Endometrium (tissue), 2 donors: ENCODE results near the gene SUPT7L.

ENCODE experiments used
- FAIRE-seq: peaks from 2 replicates; lab custom pipeline; 2012; peaks lifted over from hg19 to GRCh38; lab: Jason Lieb, UNC
- donor health status: control.
- donor health status: control.

The SUPT7L gene, protein sequence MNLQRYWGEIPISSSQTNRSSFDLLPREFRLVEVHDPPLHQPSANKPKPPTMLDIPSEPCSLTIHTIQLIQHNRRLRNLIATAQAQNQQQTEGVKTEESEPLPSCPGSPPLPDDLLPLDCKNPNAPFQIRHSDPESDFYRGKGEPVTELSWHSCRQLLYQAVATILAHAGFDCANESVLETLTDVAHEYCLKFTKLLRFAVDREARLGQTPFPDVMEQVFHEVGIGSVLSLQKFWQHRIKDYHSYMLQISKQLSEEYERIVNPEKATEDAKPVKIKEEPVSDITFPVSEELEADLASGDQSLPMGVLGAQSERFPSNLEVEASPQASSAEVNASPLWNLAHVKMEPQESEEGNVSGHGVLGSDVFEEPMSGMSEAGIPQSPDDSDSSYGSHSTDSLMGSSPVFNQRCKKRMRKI

DNA sequence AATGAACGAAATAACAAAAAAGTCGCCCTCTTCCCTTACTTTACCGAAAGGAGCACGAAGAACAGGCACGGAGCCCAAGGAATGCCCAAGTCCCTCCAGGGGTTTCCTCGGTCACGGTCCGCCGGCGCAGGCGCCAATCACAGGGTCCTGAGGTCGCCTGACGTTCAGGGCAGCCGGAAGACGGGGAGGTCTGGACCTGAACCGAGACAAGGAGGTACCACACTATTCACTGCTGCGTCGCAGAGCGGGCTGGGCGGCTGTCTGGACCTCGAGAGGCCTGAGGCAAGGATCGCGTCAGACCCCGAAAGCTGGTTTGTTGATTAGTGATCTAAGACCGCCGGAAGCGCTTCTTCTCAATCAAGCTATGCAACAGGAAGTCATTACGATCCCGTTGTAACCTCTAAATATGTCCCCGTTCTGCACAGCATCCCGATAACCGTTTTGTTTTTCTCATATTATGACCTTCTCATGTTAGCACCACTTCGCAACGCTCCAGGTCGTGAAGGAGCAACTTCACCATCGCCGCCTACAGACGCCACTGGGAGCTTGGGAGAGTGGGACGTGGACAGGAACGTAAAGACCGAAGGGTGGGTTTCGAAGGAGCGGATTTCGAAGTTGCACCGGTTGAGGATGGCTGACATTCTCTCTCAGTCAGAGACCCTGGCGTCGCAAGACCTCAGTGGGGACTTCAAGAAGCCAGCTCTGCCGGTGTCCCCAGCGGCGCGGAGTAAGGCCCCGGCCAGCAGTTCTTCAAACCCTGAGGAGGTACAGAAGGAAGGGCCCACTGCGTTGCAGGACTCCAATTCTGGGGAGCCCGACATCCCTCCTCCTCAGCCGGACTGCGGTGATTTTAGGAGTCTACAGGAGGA is at the start of gene SUPT7L, which contains the start of gene SLC4A1AP:
TSS of gene SUPT7L (minus strand) at position 330 of the 869 bp plus-strand sequence. CDS start 1,422 bp downstream, outside the sequence.
TSS of gene SLC4A1AP (plus strand) at position 605 of the 869 bp plus-strand sequence. CDS start at position 631, 26 bp downstream.
- FAIRE-seq: no peak

- FAIRE-seq: no peak
Observed at GRCh38 chr2:27713201-27713600, 49.8 kb upstream of the SUPT7L start.

DNA sequence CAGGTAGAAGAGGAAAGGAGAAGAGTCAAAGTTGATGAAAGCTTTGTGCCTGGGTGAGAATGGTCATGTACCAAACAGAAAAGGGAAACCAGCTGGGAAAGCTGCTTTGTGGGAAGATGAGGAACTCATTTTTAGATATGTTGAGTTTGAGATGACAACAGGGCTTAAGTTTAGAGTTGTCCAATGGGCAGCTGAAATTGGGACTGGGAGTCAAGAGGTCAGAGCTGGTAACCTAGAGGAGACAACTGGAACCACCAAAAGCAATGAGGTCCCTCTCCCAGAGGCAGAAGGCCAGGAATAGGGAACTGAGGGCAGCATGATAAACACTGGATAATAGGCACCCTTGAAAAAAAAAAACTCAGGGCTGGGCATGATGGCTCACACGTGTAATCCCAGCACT is 49.1 kb upstream of the SUPT7L start:
- FAIRE-seq: no peak

DNA sequence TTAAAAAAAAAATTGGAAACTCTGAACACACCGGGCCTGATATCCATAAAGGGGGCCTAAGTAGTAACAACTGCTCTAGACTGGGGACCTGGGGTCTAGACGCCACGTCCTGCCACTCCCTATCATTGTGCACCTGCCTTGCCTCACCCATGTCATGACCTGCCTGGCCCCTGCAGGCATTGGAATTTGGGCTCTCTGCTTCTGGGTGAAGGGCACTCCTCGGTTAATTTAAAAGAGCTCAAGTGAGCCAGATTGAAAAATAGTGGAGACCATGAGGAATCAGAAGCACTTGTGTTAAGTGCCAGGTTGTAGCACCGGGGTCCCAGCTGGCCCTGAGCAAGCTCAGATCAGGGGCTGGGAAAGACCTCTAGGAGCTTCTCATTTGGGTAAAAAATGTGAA is 48.4 kb upstream of the SUPT7L start:
- FAIRE-seq: no peak

GRCh38 chr2:27710640-27711430 is 47.4 kb upstream of the SUPT7L start:
- FAIRE-seq: no peak

DNA sequence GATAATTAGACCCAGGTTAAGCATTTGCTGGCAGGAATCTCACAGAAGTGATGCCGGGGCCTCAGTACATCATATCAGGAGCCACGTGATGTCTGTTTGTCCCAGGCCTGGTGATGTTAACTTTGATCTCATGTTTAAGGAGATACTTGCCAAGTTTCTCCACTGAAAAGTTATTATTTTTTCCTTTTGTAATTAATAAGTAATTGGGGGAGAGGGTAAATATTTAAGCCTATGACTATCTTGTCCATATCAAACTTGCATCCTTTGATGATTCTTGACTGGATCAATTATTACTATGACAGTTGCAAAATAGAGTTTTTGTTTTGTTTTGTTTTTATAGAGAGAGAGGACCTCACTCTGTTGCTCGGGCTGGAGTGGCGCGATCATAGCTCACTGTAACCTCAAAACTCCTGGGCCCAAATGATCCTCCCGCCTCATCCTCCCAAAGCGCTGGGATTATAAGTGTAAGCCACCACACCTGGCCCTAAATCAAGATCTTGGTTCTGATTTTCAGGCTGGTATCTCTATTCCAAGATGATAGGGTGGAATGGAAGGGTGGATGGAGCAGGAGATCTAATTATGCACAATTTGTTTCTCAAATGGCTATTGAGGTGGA is 46.7 kb upstream of the SUPT7L start:
- no peak for FAIRE-seq

DNA sequence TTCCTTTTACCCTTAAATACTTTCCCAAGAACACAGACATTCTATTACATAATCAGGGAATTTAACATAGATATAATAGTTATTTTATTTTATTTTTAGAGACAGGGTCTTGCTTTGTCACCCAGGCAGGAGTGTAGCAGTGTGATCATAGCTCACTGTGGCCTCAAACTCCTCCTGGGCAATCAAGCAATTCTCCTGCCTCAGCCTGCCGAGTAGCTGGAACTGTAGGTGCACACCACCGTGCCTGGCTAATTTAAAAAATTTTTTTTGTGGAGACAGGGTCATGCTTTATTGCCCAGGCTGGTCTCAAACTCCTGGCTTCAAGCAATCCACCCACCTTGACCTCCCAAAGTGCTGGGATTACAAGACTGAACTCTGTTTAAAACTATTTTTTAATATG is 45.9 kb upstream of the SUPT7L start:
- no peak for FAIRE-seq

- no peak for FAIRE-seq
Observed at GRCh38 chr2:27708666-27709065, 45.3 kb upstream of the SUPT7L start.

DNA sequence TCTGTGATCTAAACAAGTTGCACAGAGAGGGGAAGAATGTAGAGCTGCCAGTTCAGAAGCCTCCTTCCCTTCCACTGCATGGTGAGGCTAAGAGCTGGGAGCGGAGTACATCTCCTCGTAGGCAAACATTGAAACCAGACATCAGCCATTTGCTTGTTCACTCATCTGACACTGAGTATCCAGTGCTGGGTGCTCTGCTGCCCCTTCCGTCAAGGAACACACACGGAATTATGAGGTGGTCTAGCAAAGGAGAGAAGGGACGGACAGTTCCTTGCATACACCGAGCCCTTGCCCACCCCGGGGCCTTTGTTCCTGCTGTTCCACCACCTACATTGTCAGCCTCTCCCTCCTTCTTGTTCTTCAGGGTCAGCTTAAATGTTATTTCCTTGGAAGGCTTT is 44.8 kb upstream of the SUPT7L start:
- FAIRE-seq: no peak

- no peak for FAIRE-seq
Observed at GRCh38 chr2:27707462-27708256, 44.2 kb upstream of the SUPT7L start.

- FAIRE-seq: no peak
Observed at GRCh38 chr2:27705851-27706622, 42.6 kb upstream of the SUPT7L start.

DNA sequence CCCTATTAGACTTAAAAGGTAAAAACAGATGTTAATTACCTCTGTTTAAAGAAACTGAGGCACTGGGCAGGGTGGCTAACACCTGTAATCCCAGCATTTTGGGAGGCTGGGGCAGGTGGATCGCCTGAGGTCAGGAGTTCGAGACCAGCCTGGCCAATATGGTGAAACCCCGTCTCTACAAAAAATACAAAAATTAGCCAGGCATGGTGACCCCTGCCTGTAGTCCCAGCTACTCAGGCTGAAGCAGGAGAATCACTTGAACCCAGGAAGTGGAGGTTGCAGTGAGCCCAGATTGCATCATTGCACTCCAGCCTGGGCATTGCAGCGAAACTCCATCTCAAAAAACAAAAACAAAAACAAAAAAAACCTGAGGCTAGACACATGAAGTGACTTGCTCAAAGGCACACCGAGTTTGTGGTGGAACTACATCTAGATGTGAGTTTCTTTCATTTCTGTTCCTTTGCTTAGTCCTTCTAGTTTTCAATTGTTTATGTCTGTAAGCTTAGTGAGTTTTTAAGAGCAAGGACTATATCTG is 41.0 kb upstream of the SUPT7L start:
- FAIRE-seq: no peak

DNA sequence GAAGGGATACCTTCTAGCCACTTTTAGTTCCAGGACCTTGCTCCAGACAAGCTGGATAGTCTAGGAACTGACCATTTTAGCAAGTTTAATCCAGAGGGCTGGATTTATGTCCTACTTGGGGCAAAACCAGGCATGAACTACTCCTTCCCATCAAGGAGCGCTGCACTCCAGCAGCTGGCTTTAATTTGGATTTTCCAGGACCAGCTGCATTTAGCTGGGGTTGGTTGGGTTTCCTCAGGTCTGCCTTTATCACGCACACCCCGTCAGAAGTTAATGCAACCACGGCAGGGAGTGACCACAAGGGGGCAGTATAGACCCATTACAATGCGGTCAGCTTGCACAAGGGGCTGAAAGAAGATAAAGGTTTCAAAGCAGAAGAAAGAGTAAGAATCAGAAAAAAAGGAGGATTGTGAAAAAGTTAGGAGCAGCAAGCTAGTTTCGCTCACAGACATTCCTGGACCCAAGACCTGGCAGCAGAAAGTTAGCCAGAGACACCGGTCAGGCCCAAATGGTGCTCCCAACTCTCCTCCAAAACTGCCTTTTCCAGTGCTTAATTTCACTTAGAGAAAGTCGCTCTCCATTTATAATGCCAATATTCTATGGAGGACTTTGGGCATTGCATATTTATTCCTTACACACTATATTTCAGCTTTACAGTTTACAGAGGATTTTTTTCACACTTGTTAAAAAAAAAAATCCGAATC is 40.4 kb upstream of the SUPT7L start:
- no peak for FAIRE-seq

DNA sequence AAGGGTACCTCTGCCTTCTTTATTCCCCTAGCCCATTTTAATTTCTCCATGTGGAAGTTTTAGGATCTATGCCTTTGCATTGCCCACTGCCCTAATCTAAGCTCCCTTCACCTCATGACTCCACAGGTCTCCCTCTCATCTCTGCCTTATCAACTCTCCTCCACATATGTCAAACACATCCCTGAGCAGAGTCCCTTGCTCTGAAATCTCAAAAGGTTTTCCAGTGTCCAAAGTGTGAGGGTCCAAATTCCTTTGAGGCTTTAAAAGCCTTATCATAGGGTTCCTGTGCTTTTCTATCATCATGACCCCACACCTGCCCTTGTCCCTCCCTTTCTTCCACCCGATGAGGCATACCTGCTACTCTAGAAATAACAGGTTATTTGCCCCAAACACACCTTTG is 38.9 kb upstream of the SUPT7L start:
- FAIRE-seq: no peak

GRCh38 chr2:27701676-27702075 is 38.3 kb upstream of the SUPT7L start:
- no peak for FAIRE-seq

DNA sequence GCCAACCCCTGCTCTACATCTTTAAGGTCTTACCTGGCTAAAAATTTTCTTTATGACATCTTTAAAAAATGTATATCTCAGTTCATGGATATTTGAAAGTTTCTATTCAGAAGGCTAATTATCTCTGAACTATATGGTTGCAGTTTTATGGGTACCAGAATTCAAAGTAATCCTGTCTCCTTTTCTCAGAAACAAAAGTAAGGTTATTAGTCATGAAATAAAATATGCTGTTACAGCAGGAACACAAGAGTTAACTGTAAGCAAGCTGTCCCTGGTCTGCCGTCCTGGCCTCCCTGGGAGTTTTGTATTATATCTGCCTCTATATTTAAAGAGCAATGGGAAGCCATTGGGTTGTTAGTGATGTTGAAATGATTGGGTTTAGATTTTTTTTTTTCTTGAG is 34.2 kb upstream of the SUPT7L start:
- FAIRE-seq: no peak

DNA sequence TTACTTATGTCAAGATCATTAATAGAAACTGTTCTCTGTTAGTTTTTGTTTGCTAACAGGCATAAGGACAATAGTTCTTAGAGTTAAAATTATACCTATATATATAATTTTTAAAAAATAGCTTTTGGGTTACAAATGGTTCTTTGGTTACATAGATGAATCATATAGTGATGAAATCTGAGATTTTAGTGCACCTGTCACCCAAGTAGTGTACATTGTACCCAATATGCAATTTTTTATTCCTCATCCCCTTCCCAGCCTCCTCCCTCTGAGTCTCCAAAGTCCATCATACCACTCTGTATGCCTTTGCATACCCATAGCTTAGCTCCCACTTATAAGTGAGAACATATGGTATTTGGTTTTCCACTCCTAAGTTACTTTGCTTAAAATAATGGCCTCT is 26.6 kb upstream of the SUPT7L start:
- FAIRE-seq: no peak

DNA sequence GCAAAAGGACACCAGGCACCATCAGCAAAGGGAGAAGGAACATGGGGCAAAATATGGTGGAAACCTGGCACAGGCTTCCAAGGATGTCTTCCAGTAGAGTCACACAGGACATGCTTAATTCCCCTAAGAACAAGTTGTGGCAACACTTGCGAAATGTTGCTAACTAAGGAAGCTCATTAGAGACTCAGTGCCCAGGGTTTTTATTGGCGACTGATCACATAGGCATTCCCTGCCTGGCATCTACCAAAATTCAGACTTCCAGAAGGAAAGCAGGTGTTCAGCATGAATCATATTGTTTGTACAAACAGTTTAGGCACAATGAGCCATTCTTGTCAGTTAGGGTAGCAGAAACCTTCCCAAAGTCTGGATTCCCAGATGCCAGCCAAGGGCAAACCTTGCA is 26.0 kb upstream of the SUPT7L start:
- no peak for FAIRE-seq

DNA sequence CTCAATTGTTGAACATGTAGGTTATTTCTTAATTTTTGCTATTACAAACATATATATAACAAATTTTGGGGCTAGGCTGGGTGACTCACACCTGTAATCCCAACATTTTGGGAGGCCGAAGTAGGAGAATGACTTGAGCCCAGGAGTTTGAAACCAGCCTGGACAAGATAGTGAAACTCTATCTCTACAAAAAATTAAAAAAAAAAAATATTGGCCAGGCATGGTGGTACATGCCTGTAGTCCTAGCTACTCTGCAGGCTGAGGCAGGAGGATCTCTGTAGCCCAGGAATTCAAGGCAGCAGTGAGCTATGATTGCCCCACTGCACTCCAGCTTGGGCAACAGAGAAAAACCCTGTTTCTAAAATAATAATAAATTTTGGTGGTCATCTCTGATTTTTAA is 23.8 kb upstream of the SUPT7L start:
- FAIRE-seq: no peak
